Neural crest cell (in vitro differentiated cells): Measurements from ENCODE around the gene SUGCT. TPM values are rescaled to one million over a fixed set of nuclear protein-coding genes. Genes with fewer than 3 reads are reported as not detected.

Experiments used
- DNase-seq: peaks from one replicate; pipeline ENCODE4 v3.0.0; 2021; ENCODE audit warnings: low read depth, mixed read lengths, low spot score
- H3K27ac Mint-ChIP-seq: one replicate; pipeline ENCODE4 v1.8.0; 2021; ENCODE audit warnings: mild to moderate bottlenecking, mixed read lengths; ENCODE audit not compliant: unreplicated experiment
- H3K27me3 Mint-ChIP-seq: 2 replicates; pipeline ENCODE4 v1.8.0; 2021; ENCODE audit warnings: low read depth, mild to moderate bottlenecking, mixed read lengths
- H3K36me3 Mint-ChIP-seq: 2 replicates; pipeline ENCODE4 v1.8.0; 2021; ENCODE audit warnings: low read depth, mild to moderate bottlenecking, mixed read lengths
- H3K4me1 Mint-ChIP-seq: 2 replicates; pipeline ENCODE4 v1.8.0; 2021; ENCODE audit warnings: mixed read lengths
- H3K4me3 Mint-ChIP-seq: one replicate; pipeline ENCODE4 v1.8.0; 2021; ENCODE audit warnings: mild to moderate bottlenecking, mixed read lengths
- H3K9me3 Mint-ChIP-seq: 2 replicates; pipeline ENCODE4 v1.8.0; 2021; ENCODE audit warnings: mixed read lengths
- CTCF ChIP-seq: fragments of 200-600 bp; sonication (generic); conservative IDR thresholded peaks from 2 replicates; pipeline ENCODE4 v1.5.0; 2021; ENCODE audit warnings: antibody characterized with exemption, mild to moderate bottlenecking
- total RNA-seq: library from RNA; stranded (reverse); gene quantifications from 2 replicates; pipeline ENCODE4 v1.2.1, GENCODE V29; 2021

The SUGCT gene
- total RNA-seq, 1 donor from 2014 or later = 5.9 TPM

DNA sequence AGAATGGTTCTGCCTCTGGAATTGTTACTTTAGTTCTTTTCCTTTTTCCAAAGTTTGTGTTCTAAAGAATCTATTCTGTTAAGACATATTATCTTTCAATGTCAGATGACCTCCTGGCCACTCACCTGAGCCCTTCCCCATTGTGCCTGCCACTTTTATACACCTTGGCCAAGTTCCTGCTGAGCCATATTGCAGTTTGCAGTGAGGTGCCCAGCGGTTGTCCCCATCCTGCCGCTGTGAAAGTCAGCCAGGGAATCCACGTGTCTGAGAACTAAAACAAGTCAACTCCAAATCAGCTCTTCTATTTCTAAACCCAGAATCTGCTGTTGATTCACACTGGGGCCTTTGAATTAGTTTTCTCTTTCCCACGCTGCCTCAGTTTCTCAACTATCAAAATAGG lies 641.1 kb downstream of the SUGCT start:
- H3K27me3 Mint-ChIP-seq = no peaks in the 10 kb centered on the region
- no peak for TF ChIP-seq CTCF
- H3K9me3 Mint-ChIP-seq = no peaks in the 10 kb centered on the region
- DNase-seq = no peak
- H3K4me3 Mint-ChIP-seq = no peak overlapping the region
- no peaks in the 10 kb centered on the region for H3K4me1 Mint-ChIP-seq
- H3K36me3 Mint-ChIP-seq = no peaks in the 10 kb centered on the region
- H3K27ac Mint-ChIP-seq = no peak overlapping the region

- DNase-seq = no peak
- no peak overlapping the region for H3K4me3 Mint-ChIP-seq
- TF ChIP-seq CTCF = no peak
- H3K27ac Mint-ChIP-seq = no peak overlapping the region
- no peaks in the 10 kb centered on the region for H3K27me3 Mint-ChIP-seq
- no peaks in the 10 kb centered on the region for H3K4me1 Mint-ChIP-seq
- no peaks in the 10 kb centered on the region for H3K36me3 Mint-ChIP-seq
- H3K9me3 Mint-ChIP-seq = no peaks in the 10 kb centered on the region
Observed at GRCh38 chr7:40777730-40778312, 643.0 kb downstream of the SUGCT start.

- H3K4me3 Mint-ChIP-seq = no peak overlapping the region
- DNase-seq = no peak
- no peak for TF ChIP-seq CTCF
- H3K27ac Mint-ChIP-seq = no peak overlapping the region
- no peaks in the 10 kb centered on the region for H3K36me3 Mint-ChIP-seq
- no peaks in the 10 kb centered on the region for H3K4me1 Mint-ChIP-seq
- H3K9me3 Mint-ChIP-seq = no peaks in the 10 kb centered on the region
- no peaks in the 10 kb centered on the region for H3K27me3 Mint-ChIP-seq
Observed at GRCh38 chr7:40780460-40780859, 645.7 kb downstream of the SUGCT start.

- Mint-ChIP-seq H3K4me1 (no peaks in the 10 kb centered on the region), H3K9me3 (no peaks in the 10 kb centered on the region), H3K4me3 (no peak overlapping the region), H3K36me3 (no peaks in the 10 kb centered on the region), H3K27ac (no peak overlapping the region), H3K27me3 (no peaks in the 10 kb centered on the region)
- TF ChIP-seq CTCF = no peak
- DNase-seq = no peak
Observed at GRCh38 chr7:40782836-40783235, 648.0 kb downstream of the SUGCT start.

DNA sequence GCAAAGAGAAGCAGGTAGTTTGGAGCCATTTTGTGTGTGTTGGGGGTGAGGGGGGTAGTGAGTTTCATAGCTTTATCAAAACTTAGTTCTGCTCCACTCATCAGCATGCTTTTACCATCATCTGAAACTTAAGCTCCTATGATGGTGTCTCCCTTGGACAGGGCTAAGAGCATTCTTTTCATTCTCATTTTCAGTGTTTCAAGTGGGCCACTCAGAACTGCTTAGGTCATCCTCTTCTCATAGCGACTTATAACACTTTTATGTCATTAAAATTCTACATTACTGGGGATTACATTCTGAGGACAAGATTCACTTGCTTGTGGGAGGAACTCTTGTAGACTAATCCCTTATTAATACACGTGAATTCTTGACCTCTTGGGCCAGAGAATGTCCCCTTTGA lies 649.4 kb downstream of the SUGCT start:
- no peaks in the 10 kb centered on the region for H3K27me3 Mint-ChIP-seq
- H3K9me3 Mint-ChIP-seq = no peaks in the 10 kb centered on the region
- no peaks in the 10 kb centered on the region for H3K4me1 Mint-ChIP-seq
- no peak for TF ChIP-seq CTCF
- DNase-seq = no peak
- no peaks in the 10 kb centered on the region for H3K36me3 Mint-ChIP-seq
- no peak overlapping the region for H3K27ac Mint-ChIP-seq
- no peak overlapping the region for H3K4me3 Mint-ChIP-seq
